WTC11 (cell line): ENCODE measurements around the gene SUSD4.

Source experiments
- FOXJ3 ChIP-seq: sonication (generic); formaldehyde crosslinking; IDR thresholded peaks from 2 replicates; pipeline ENCODE4 v1.9.0; 2021; ENCODE audit warnings: missing genetic modification reagents, mild to moderate bottlenecking, borderline replicate concordance
- JUN ChIP-seq: sonication (generic); formaldehyde crosslinking; IDR thresholded peaks from 2 replicates; pipeline ENCODE4 v1.8.0; 2023; ENCODE audit warnings: mild to moderate bottlenecking, missing genetic modification reagents
- TF ChIP-seq, protein P1 (sequence below): fragments of 200-600 bp; IDR thresholded peaks from 2 replicates; pipeline ENCODE4 v1.8.0; 2022; ENCODE audit warnings: antibody characterized with exemption
- TF ChIP-seq, protein P2 (sequence below): fragments of 250-450 bp; sonication (Bioruptor Pico); IDR thresholded peaks from 2 replicates; pipeline ENCODE4 v1.9.0; 2021; ENCODE audit warnings: moderate library complexity, mild to moderate bottlenecking, inconsistent platforms, borderline replicate concordance
- TF ChIP-seq, protein P3 (sequence below): fragments of 250-450 bp; sonication (Bioruptor Pico); conservative IDR thresholded peaks from 2 replicates; pipeline ENCODE4 v1.9.0; 2021; ENCODE audit warnings: mild to moderate bottlenecking

DNA sequence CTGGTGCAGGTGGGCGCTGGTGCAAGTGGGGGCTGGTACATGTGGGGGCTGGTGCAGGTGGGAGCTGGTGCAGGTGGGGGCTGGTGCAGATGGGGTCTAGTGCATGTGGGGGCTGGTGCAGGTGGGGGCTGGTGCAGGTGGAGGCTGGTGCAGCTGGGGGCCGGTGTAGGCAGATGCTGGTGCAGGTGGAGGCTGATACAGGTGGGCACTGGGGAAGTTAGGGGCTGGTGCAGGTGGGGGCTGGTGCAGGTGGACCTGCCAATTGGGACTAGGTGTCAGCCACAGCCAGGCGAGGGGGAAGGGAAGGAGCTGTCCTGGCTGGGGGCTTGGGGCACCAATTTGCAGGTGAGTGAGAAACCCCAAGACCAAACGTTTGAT lies 174.5 kb downstream of the SUSD4 start:
- TF ChIP-seq JUN (CRISPR knock-in tag) (no peak), FOXJ3 (CRISPR knock-in tag) (no peak)
- TF ChIP-seq, protein P1, sequence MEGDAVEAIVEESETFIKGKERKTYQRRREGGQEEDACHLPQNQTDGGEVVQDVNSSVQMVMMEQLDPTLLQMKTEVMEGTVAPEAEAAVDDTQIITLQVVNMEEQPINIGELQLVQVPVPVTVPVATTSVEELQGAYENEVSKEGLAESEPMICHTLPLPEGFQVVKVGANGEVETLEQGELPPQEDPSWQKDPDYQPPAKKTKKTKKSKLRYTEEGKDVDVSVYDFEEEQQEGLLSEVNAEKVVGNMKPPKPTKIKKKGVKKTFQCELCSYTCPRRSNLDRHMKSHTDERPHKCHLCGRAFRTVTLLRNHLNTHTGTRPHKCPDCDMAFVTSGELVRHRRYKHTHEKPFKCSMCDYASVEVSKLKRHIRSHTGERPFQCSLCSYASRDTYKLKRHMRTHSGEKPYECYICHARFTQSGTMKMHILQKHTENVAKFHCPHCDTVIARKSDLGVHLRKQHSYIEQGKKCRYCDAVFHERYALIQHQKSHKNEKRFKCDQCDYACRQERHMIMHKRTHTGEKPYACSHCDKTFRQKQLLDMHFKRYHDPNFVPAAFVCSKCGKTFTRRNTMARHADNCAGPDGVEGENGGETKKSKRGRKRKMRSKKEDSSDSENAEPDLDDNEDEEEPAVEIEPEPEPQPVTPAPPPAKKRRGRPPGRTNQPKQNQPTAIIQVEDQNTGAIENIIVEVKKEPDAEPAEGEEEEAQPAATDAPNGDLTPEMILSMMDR: no peak
- TF ChIP-seq, protein P2, sequence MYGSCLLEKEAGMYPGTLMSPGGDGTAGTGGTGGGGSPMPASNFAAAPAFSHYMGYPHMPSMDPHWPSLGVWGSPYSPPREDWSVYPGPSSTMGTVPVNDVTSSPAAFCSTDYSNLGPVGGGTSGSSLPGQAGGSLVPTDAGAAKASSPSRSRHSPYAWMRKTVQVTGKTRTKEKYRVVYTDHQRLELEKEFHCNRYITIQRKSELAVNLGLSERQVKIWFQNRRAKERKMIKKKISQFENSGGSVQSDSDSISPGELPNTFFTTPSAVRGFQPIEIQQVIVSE (CRISPR knock-in tag): no peak
- TF ChIP-seq, protein P3, sequence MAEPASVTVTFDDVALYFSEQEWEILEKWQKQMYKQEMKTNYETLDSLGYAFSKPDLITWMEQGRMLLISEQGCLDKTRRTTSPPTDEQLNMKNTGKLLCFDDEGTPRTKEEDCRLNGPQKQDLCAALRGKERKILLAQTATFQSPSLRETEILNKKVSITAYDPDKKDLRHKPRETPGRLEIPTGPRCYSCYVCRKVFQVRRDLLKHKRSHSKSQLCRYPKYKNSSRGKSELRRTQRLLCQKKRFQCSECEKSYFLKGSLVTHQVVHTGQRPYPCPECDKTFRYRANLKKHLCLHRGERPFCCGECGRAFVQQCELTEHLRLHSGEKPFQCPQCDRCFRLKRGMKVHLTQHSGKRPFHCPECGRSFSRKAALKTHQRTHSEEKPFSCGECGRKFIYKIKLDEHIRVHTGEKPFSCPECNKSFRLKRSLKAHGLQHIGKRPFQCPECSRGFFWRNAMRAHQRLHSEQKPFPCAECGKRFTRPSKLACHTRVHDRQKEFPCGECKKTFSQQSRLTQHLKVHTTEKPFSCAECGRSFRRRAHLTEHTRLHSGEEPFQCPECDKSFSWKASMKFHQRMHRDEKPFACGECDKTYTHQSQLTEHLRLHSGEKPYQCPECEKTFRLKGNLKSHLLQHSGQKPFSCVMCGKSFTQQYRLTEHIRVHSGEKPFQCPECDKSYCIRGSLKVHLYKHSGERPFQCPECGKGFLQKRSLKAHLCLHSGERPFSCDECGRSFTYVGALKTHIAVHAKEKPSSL: no peak
